NCI-H526 (cell line): ENCODE results near the gene ATAD3A.
"Not testable (repeated sequence)": the region's sequence is repeated elsewhere in the genome, so short reads cannot be mapped to it uniquely, and the experiment has no call there.

Experiments used
- DNase-seq, 2 experiments: peaks; one replicate each; lab custom pipeline; 2025; lab: John Stamatoyannopoulos, UW

Gene ATAD3A

DNA sequence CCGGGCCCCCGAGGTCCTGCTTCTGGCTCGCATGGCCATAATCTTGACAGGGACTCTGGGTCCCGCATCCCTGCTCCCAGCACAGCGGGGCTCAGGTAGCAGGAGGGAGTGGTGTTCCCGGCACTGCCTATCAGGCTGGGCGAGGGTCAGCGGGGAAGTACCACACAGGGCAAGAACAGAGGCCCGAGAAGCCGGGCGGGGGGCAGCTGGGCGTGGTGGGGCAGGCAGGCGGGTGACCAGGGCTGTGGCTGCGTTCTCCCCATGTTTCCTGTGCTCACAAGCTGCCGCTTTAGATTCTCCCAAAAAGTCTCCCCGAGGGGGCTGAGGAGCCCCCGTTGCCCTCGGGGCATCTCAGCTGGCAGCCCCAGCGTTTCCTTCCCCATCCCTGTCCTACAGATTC lies 22.1 kb upstream of the ATAD3A start:
- no peak for DNase-seq

DNA sequence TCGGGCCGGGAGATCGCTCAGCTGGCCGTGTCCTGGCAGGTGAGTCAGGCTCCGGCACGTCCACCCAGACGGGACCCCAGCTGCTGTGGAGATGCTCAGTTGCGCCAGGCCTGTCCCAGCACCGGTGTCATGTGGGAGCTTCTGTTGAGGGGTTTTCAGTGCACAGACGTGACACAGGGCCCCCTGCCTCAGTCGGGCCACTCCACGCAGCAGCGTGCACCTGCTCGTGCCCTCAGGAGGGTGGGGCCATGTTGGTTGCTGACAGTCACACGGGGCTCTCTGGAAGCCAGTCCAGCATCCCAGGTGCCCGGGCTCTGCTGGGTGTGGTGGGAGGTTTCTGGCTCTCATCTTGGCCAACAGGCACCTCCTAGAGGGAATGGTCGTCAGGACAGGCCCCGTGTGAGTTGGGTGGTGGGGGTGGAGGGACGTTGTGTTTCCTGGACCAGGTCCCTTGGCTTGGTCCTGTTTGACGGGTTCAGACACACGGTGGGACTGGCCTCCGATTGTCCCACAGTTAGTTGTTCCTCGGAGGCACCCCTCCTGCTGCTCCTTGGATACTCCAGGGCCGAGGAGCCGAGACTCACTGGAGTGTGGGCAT lies 21.2 kb upstream of the ATAD3A start:
- DNase-seq = no peak

GRCh38 chr1:1491601-1492000 lies 20.4 kb upstream of the ATAD3A start:
- no peak for DNase-seq

DNA sequence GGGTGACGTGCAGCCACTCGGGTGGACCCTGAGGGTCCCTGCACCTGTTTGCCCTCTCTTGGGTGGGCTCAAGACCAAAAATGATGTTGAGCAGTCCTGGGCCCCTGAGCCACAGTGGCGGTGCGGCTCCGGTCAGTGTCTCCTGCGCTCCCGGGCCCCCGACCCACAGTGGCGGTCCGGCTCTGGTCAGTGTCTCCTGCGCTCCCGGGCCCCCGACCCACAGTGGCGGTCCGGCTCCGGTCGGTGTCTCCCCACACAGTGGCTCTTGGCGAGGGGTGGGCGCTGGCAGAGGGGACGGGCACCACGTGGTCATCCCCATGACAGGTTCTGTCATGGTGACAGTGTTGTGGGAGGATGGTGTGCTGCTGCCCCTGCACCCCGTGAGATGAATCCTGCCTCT lies 17.7 kb upstream of the ATAD3A start:
- not testable (repeated sequence) for DNase-seq

DNA sequence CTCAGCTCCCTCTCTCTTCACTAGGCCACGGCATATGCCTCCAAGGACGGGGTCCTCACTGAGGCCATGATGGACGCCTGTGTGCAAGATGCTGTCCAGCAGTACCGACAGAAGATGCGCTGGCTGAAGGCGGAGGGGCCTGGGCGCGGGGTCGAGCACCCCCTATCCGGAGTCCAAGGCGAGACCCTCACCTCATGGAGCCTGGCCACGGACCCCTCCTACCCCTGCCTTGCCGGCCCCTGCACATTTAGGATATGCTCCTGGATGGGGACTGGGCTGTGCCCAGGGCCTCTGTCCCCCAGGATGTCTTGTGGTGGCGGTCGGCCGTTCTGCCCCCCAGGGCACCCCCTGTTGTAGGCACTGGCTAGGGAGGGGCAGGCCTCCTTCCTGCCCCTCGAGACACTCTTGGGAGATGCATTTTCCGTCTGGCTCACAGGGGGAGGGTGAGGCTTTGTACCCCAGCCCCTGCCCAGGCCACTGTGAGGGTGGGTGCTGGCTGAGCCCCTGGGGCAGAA lies 16.4 kb upstream of the ATAD3A start:
- not testable (repeated sequence) for DNase-seq

GRCh38 chr1:1504777-1505365 lies 7.1 kb upstream of the ATAD3A start:
- peak; percentile 87 to 90 for DNase-seq

DNA sequence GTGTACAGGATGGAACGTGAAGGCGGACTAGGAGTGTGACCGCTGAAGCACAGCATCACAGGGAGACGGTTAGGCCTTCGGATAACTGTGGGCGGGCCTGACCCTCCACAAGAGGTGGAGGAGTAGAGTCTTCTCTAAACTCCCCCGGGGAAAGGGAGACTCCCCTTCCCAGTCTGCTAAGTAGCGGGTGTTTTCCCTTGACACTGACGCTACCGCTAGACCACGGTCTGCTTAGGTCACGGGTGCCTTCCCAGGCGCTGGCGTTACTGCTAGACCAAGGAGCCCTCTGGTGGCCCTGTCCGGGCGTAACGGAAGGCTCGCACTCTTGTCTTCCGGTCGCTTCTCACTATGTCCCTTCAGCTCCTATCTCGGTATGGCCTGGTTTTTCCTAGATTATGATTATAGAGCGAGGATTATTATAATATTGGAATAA lies 6.6 kb upstream of the ATAD3A start:
- DNase-seq = peak in 1 of 2 experiments; percentile 54

DNA sequence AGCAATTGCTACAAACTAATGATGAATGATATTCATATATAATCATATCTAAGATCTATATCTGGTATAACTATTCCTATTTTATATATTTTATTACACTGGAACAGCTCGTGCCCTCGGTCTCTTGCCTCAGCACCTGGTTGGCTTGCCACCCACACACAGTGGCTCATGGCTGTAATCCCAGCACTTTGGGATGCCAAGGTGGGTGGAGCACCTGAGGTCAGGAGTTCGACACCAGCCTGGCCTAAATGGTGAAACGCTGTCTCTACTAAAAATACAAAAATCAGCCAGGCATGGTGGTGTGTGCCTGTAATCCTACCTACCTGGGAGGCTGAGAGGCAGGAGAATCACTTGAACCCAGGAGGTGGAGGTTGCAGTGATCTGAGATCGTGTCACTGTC lies 6.2 kb upstream of the ATAD3A start:
- DNase-seq = not testable (repeated sequence)

GRCh38 chr1:1507305-1507704 lies 4.7 kb upstream of the ATAD3A start:
- DNase-seq = no peak

DNA sequence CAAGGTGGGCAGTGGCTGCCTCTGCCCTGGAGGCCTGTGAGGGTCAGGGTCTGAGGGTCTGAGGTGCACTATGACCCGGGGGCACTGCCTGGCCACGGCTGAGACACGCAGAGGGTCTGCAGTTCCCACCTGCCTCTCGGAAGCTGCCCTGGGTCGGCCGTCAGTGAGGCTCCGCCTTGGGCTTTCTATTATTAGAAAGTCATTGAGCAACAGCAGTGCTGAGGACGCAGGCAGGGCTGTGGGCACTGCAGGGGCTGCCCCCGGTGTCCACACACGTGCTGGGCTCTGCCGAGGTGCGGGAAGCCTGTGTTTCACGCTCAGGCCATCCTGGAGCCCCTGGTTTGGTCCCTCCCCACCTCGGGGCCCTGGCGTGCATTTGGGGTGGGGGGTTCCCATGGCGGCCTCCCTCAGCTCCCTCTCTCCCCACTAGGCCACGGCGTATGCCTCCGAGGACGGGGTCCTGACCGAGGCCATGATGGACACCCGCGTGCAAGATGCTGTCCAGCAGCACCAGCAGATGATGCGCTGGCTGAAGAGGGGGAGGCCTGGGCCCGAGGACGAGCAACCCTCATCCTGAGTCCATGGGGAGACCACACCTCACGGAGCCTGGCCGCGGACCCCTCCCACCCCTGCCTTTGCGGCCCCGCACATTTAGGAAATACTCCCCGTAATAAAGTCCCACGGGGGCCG lies 3.0 kb upstream of the ATAD3A start:
- not testable (repeated sequence) for DNase-seq

- DNase-seq = not testable (repeated sequence)
These were observed 2.5 kb upstream of the ATAD3A start for GRCh38 chr1:1509465-1509850.

- peak; percentile 68 to 69 for DNase-seq
These were observed 940 bp upstream of the ATAD3A start for GRCh38 chr1:1510912-1511532.

- not testable (repeated sequence) for DNase-seq
These were observed 463 bp downstream of the ATAD3A start for GRCh38 chr1:1512425-1512824.

- not testable (repeated sequence) for DNase-seq
These were observed 1.7 kb downstream of the ATAD3A start for GRCh38 chr1:1513675-1514074.

DNA sequence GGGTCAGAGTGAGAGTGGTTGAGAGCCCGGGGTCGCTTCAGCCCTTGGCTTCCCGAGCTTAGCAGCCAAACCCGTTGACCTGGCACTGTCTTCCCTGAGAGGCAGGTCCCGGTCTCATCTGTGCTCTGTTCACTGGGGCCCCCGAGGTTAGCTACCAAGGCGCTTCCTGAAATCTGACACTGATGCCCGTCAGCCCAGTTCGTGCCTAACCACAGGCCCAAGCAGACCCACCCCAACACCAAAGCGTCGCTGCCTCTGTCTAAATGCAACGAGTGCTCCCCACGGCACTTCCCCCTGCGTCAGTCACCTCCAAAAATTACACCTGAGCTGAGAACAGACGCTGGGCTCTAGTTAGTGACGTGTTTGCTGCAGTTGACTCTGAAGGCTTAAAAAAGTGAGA lies 2.4 kb downstream of the ATAD3A start:
- not testable (repeated sequence) for DNase-seq

DNA sequence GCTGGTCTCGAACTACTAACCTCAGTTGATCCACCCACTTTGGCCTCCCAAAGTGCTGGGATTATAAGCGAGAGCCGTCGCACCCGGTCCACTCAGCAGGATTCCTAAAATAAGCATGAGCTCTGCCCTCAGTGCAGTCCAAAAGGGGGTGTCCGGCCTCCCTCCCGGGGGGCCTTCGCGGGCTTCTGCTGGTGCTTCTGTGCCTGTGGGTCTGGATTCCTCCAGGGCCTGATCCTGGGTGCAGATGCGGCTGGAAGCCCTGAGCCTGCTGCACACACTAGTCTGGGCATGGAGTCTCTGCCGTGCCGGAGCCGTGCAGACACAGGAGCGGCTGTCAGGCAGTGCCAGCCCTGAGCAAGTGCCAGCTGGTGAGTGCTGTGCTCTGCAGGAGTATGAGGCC lies 5.0 kb downstream of the ATAD3A start:
- DNase-seq = not testable (repeated sequence)

- DNase-seq = no peak
These were observed 6.1 kb downstream of the ATAD3A start for GRCh38 chr1:1517973-1518620.

GRCh38 chr1:1518621-1519007 lies 6.7 kb downstream of the ATAD3A start:
- DNase-seq = not testable (repeated sequence)

DNA sequence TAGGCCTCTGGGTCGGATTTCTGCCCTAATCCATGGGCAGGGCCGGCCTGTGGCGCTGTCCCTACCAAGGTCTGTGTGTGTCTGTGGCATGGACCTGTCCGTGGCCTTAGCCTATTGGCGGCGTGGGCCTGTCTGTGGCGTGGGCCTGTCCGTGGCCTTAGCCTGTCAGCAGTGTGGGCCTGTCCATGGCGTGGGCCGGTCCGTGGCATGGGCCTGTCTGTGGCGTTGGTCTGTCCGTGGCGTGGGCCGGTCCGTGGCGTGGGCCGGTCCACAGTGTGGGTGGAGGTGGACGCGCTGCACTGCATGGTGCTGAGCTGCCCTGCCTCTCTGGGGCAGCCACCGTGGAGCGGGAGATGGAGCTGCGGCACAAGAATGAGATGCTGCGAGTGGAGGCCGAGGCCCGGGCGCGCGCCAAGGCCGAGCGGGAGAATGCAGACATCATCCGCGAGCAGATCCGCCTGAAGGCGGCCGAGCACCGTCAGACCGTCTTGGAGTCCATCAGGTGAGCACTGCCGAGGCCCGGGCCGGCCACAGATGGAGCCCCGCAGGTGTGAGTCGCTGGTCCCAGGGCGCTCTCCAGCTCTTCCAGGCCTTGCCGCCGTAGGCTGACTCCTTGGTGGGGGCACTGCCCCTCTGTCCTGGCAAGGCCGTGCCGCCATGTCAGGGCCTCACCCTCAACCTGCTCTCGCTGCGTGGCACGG lies 8.0 kb downstream of the ATAD3A start:
- not testable (repeated sequence) for DNase-seq

DNA sequence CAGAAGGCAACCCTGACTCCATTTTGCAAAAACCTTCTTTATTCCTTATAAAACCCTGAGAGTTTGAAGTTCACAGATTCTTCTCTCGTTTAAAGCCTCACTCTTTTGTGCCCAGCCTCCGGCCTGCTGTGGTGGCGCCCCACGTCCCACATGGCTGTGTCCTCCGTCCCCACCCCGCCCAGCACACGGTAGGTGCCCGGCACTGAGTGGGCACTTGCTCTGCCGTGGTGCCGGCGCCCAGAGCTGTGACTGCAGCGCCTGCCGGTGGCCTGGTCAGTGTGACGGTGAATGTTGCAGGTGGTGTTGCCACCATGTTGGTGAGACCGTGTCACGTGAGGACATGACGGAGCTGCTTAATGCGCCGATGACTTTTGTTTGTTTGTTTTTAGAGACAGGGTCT lies 9.4 kb downstream of the ATAD3A start:
- no peak for DNase-seq

DNA sequence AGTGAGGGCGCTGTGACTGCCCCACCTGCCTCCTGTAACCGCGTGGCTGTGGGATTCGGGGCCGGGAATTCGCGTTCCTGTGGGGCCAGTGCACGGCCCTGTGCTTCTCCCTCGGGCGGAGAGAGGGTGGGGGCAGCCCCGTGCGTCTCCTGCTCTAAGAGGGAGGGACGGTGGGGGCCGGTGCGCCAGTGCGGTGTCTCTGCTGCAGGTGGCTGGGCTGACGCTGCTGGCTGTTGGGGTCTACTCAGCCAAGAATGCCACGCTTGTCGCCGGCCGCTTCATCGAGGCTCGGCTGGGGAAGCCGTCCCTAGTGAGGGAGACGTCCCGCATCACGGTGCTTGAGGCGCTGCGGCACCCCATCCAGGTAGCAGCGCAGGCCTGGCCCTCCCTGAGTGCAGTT lies 10.6 kb downstream of the ATAD3A start:
- not testable (repeated sequence) for DNase-seq

GRCh38 chr1:1523226-1523625 lies 11.3 kb downstream of the ATAD3A start:
- DNase-seq = not testable (repeated sequence)
